IMR-90 (cell line): ENCODE data around the gene SELENOM. TPM values are rescaled to one million over a fixed set of nuclear protein-coding genes. Genes with fewer than 3 reads are reported as not detected.

ENCODE experiments used
- ATAC-seq: fragments of 200-7000 bp; cut with Tn5 transposase; 2 replicates; pipeline ENCODE4 v1.9.1; 2020; ENCODE audit warnings: low read depth, mild to moderate bottlenecking, moderate library complexity
- BruUV-seq: library from RNA; stranded (reverse); fragments of 400-500 nt; replicated peaks from 2 replicates; lab custom pipeline; 2021; lab: Mats Ljungman, UMichigan
- CTCF ChIA-PET: fragments of 300-600 bp; formaldehyde crosslinking; extraction: SDS; loops from one replicate; lab custom pipeline; 2021; ENCODE audit warnings: antibody characterized with exemption; lab: Yijun Ruan, JAX
- POLR2A ChIA-PET: fragments of 300-600 bp; sonication (Branson Sonifier 250); formaldehyde crosslinking; loops from one replicate; lab custom pipeline; 2022; ENCODE audit warnings: antibody characterized with exemption; ENCODE audit not compliant: unreplicated experiment; lab: Charles Lee
- DNase-seq: peaks from one replicate; pipeline ENCODE4 v3.0.0; 2013
- H2AFZ ChIP-seq: replicated peaks from 2 replicates; pipeline ENCODE3; 2013; ENCODE audit warnings: low read length, mild to moderate bottlenecking; ENCODE audit not compliant: poor library complexity
- H2AK5ac ChIP-seq: 2 replicates; pipeline ENCODE4 v1.6.1; 2013; ENCODE audit warnings: low read depth, low read length, inconsistent platforms
- H2AK9ac ChIP-seq: replicated peaks from 2 replicates; pipeline ENCODE3; 2013; ENCODE audit warnings: mild to moderate bottlenecking, low read depth, low read length, moderate library complexity; ENCODE audit not compliant: poor library complexity
- H2BK120ac ChIP-seq: 2 replicates; pipeline ENCODE4 v1.6.1; 2013; ENCODE audit warnings: low read depth, low read length, inconsistent platforms
- H2BK15ac ChIP-seq: 3 replicates; pipeline ENCODE4 v1.6.1; 2013; ENCODE audit warnings: low read depth, low read length, inconsistent platforms
- H2BK20ac ChIP-seq: 2 replicates; pipeline ENCODE4 v1.6.1; 2013; ENCODE audit warnings: low read depth, mild to moderate bottlenecking, inconsistent platforms, low read length, moderate library complexity
- H2BK5ac ChIP-seq: 2 replicates; pipeline ENCODE4 v1.6.1; 2013; ENCODE audit warnings: mild to moderate bottlenecking, low read depth, low read length, inconsistent platforms; ENCODE audit not compliant: poor library complexity, severe bottlenecking
- H3K14ac ChIP-seq: replicated peaks from 2 replicates; pipeline ENCODE4 v1.6.1; 2013; ENCODE audit warnings: low read depth, low read length, inconsistent platforms
- H3K18ac ChIP-seq: 2 replicates; pipeline ENCODE4 v1.6.1; 2013; ENCODE audit warnings: low read depth, low read length, control low read depth
- H3K23ac ChIP-seq: 2 replicates; pipeline ENCODE4 v1.6.1; 2013; ENCODE audit warnings: low read depth, low read length, inconsistent platforms
- H3K27ac ChIP-seq: 2 replicates; pipeline ENCODE4 v1.5.1; 2013; ENCODE audit warnings: mild to moderate bottlenecking, control low read depth, low read length; ENCODE audit not compliant: insufficient read depth
- H3K27me3 ChIP-seq: 2 replicates; pipeline ENCODE4 v1.6.1; 2013; ENCODE audit warnings: low read length; ENCODE audit not compliant: control insufficient read depth, insufficient read depth
- H3K36me3 ChIP-seq: 2 replicates; pipeline ENCODE4 v1.6.1; 2013; ENCODE audit warnings: low read length, mixed read lengths; ENCODE audit not compliant: control insufficient read depth, insufficient read depth
- H3K4ac ChIP-seq: 2 replicates; pipeline ENCODE4 v1.6.1; 2013; ENCODE audit warnings: low read depth, low read length, inconsistent platforms
- H3K4me1 ChIP-seq: 2 replicates; pipeline ENCODE4 v1.6.1; 2013; ENCODE audit warnings: low read length, mixed read lengths; ENCODE audit not compliant: control insufficient read depth, insufficient read depth
- H3K4me2 ChIP-seq: 2 replicates; pipeline ENCODE4 v1.6.1; 2013; ENCODE audit warnings: low read depth, mild to moderate bottlenecking, control low read depth, low read length, moderate library complexity
- H3K4me3 ChIP-seq: 2 replicates; pipeline ENCODE4 v1.5.1; 2013; ENCODE audit warnings: low read depth, mild to moderate bottlenecking, control low read depth, low read length, moderate library complexity; ENCODE audit not compliant: insufficient read depth
- H3K56ac ChIP-seq: 2 replicates; pipeline ENCODE4 v1.6.1; 2013; ENCODE audit warnings: low read length, inconsistent platforms; ENCODE audit not compliant: insufficient read depth; ENCODE audit errors: extremely low read depth
- H3K79me1 ChIP-seq, 2 experiments: 2 replicates each; pipeline ENCODE4 v1.6.1; 2013; ENCODE audit warnings: low read length in 2 of 2, inconsistent platforms in 1 of 2, low read depth in 1 of 2
- H3K9ac ChIP-seq: 2 replicates; pipeline ENCODE4 v1.6.1; 2013; ENCODE audit warnings: low read depth, low read length, control low read depth
- H3K9me1 ChIP-seq: 2 replicates; pipeline ENCODE4 v1.6.1; 2013; ENCODE audit warnings: low read length, inconsistent platforms; ENCODE audit not compliant: insufficient read depth
- H3K9me3 ChIP-seq: 2 replicates; pipeline ENCODE4 v1.6.1; 2013; ENCODE audit warnings: low read length; ENCODE audit not compliant: control insufficient read depth, insufficient read depth
- H4K20me1 ChIP-seq: 2 replicates; pipeline ENCODE4 v1.6.1; 2013; ENCODE audit warnings: low read length, inconsistent platforms; ENCODE audit not compliant: insufficient read depth
- H4K5ac ChIP-seq: 2 replicates; pipeline ENCODE4 v1.6.1; 2013; ENCODE audit warnings: mild to moderate bottlenecking, low read depth, low read length, control low read depth
- H4K8ac ChIP-seq, 2 experiments: 2 replicates each; pipeline ENCODE4 v1.6.1; 2013; ENCODE audit warnings: low read depth in 2 of 2, low read length in 2 of 2, control low read depth in 1 of 2, inconsistent platforms in 1 of 2
- H4K91ac ChIP-seq: 2 replicates; pipeline ENCODE4 v1.6.1; 2013; ENCODE audit warnings: low read depth, low read length, inconsistent platforms; ENCODE audit not compliant: insufficient read depth
- BHLHE40 ChIP-seq: fragments of 150-350 bp; IDR thresholded peaks from 2 replicates; pipeline ENCODE4 v1.6.1; 2016; ENCODE audit warnings: mild to moderate bottlenecking, low read depth, low read length
- CHD1 ChIP-seq: IDR thresholded peaks from 2 replicates; pipeline ENCODE4 v1.6.1; 2012; ENCODE audit warnings: low read depth, low read length, improper control_type of control experiment
- CTCF ChIP-seq: conservative IDR thresholded peaks from 2 replicates; pipeline ENCODE4 v1.5.1; 2012; ENCODE audit warnings: mild to moderate bottlenecking, low read depth, low read length, improper control_type of control experiment
- ELK1 ChIP-seq: fragments of 150-350 bp; IDR thresholded peaks from 2 replicates; pipeline ENCODE4 v1.6.1; 2016; ENCODE audit warnings: low read depth, mild to moderate bottlenecking, low read length, moderate library complexity, borderline replicate concordance
- FOS ChIP-seq: fragments of 150-350 bp; IDR thresholded peaks from 2 replicates; pipeline ENCODE4 v1.6.1; 2016; ENCODE audit warnings: low read depth, low read length
- MAFK ChIP-seq: IDR thresholded peaks from 2 replicates; pipeline ENCODE4 v1.6.1; 2012; ENCODE audit warnings: low read depth, low read length, improper control_type of control experiment
- MAZ ChIP-seq: IDR thresholded peaks from 2 replicates; pipeline ENCODE4 v1.6.1; 2012; ENCODE audit warnings: low read depth, mild to moderate bottlenecking, low read length, improper control_type of control experiment, moderate library complexity, borderline replicate concordance
- MXI1 ChIP-seq: IDR thresholded peaks from 2 replicates; pipeline ENCODE4 v1.6.1; 2012; ENCODE audit warnings: low read depth, mild to moderate bottlenecking, low read length, moderate library complexity, borderline replicate concordance
- NFE2L2 ChIP-seq: fragments of 150-350 bp; IDR thresholded peaks from 2 replicates; pipeline ENCODE4 v1.6.1; 2016; ENCODE audit warnings: low read depth, mild to moderate bottlenecking, low read length
- POLR2A ChIP-seq: IDR thresholded peaks from 2 replicates; pipeline ENCODE4 v1.6.1; 2012; ENCODE audit warnings: mild to moderate bottlenecking, low read depth, low read length
- RAD21 ChIP-seq: IDR thresholded peaks from 2 replicates; pipeline ENCODE4 v1.6.1; 2012; ENCODE audit warnings: low read length, improper control_type of control experiment
- RCOR1 ChIP-seq: IDR thresholded peaks from 2 replicates; pipeline ENCODE4 v1.6.1; 2012; ENCODE audit warnings: mild to moderate bottlenecking, low read length, improper control_type of control experiment; ENCODE audit not compliant: insufficient replicate concordance
- RFX5 ChIP-seq: IDR thresholded peaks from 2 replicates; pipeline ENCODE4 v1.8.0; 2012; ENCODE audit warnings: low read depth, mild to moderate bottlenecking, low read length, moderate library complexity
- USF2 ChIP-seq: fragments of 150-350 bp; IDR thresholded peaks from 2 replicates; pipeline ENCODE4 v1.6.1; 2017; ENCODE audit warnings: mild to moderate bottlenecking, antibody characterized with exemption, low read length, low read depth
- dilution Hi-C: fragments of 300-500 bp; cut with HindIII; formaldehyde crosslinking; loops from one replicate; pipeline ENCODE4 v1.14.3; 2018; ENCODE audit warnings: low sequenced_read_pairs; ENCODE audit not compliant: unreplicated experiment
- in situ Hi-C: fragments of 300-500 bp; cut with MboI; formaldehyde crosslinking; loops from 3 replicates; pipeline ENCODE4 v1.14.3; 2019; ENCODE audit warnings: low sequenced_read_pairs, inconsistent platforms, mixed read lengths
- intact Hi-C: fragments of 100-400 bp; cut with micrococcal nuclease; formaldehyde crosslinking; loops from 2 replicates; pipeline ENCODE4 v1.10.0; 2022
- polyA plus RNA-seq, 3 experiments: library from polyadenylated mRNA; depleted of rRNA; stranded (reverse); fragments of >200 nt; gene quantifications; 2 replicates each; pipeline ENCODE4 v1.2.3, GENCODE V29; 2012; ENCODE audit warnings: low replicate concordance in 1 of 3
- total RNA-seq: library from RNA; depleted of rRNA; stranded (reverse); fragments of >200 nt; gene quantifications from 2 replicates; pipeline ENCODE4 v1.2.3, GENCODE V29; 2012

SELENOM gene
- total and polyA plus RNA-seq, 2 of the 4 experiments (the other 2 are of a cell fraction): 46.2 to 270 TPM

GRCh38 chr22:31144223-31144622 is 36.9 kb upstream of the SELENOM start:
- H2BK15ac ChIP-seq: no peak overlapping the region
- no peak overlapping the region for H2BK5ac ChIP-seq
- TF ChIP-seq MAZ: no peak
- TF ChIP-seq RCOR1: no peak
- TF ChIP-seq FOS: no peak
- TF ChIP-seq MXI1: no peak
- TF ChIP-seq MAFK: no peak
- no peak for TF ChIP-seq ELK1
- TF ChIP-seq NFE2L2: no peak
- TF ChIP-seq RFX5: no peak
- TF ChIP-seq USF2: no peak
- TF ChIP-seq RAD21: no peak
- TF ChIP-seq BHLHE40: no peak
- TF ChIP-seq POLR2A: no peak
- TF ChIP-seq CTCF: no peak
- TF ChIP-seq CHD1: no peak
- H4K5ac ChIP-seq: no peak overlapping the region
- peak; percentile 50 for DNase-seq
- no TSS peak for BruUV-seq
- no peak for ATAC-seq
- peaks cover 4% of the 10 kb centered on the region; the same call in 1 of the 2 replicates for H3K9me3 ChIP-seq
- H3K36me3 ChIP-seq: no peaks in the 10 kb centered on the region
- H3K9me1 ChIP-seq: 0 out of 2 replicates have a peak, but pooled peaks cover 5% of the 10 kb centered on the region
- H3K27me3 ChIP-seq: peaks cover 17% of the 10 kb centered on the region
- no peak overlapping the region for H3K4ac ChIP-seq
- peaks cover 5% of the 10 kb centered on the region for H3K4me1 ChIP-seq
- no peak overlapping the region for H3K18ac ChIP-seq
- H2AFZ ChIP-seq: no peak overlapping the region
- no peak overlapping the region for H3K14ac ChIP-seq
- no peak overlapping the region for H3K4me2 ChIP-seq
- no peak overlapping the region for H4K91ac ChIP-seq
- no peak overlapping the region for H2BK20ac ChIP-seq
- H2AK9ac ChIP-seq: no peak overlapping the region
- no peak overlapping the region for H3K27ac ChIP-seq
- intact Hi-C loops (no loop called here), dilution Hi-C loops (no loop called here), in situ Hi-C loops (no loop called here)
- no peaks in the 10 kb centered on the region for H3K79me1 ChIP-seq
- H2BK120ac ChIP-seq: no peak overlapping the region
- H3K4me3 ChIP-seq: no peak overlapping the region
- H3K56ac ChIP-seq: no peak overlapping the region; the same call in 1 of the 2 replicates
- ChIA-PET CTCF (interaction anchor here (1.5 kb wide), 1 partner anchor 37 kb away, joined by 9 read pairs; the partner anchor contains the start of gene SELENOM), POLR2A (interaction anchor here (0.6 kb wide), 1 partner anchor 37 kb away, joined by 3 read pairs; the partner anchor contains the start of gene SELENOM)
- H3K23ac ChIP-seq: no peak overlapping the region
- H2AK5ac ChIP-seq: no peak overlapping the region
- H4K8ac ChIP-seq: no peak overlapping the region
- H3K9ac ChIP-seq: no peak overlapping the region
- H4K20me1 ChIP-seq: no peaks in the 10 kb centered on the region
